GM23338 (cell line): ENCODE measurements around the gene PIEZO2. TPM values are rescaled to one million over a fixed set of nuclear protein-coding genes. Genes with fewer than 3 reads are reported as not detected.

Source experiments
- ATAC-seq: fragments of 200-7000 bp; cut with Tn5 transposase; 3 replicates; pipeline ENCODE4 v1.9.1; 2020
- DNase-seq: peaks from one replicate; pipeline ENCODE4 v3.0.0-alpha.2; 2015; ENCODE audit warnings: low spot score
- H2AFZ ChIP-seq: fragments of 200-600 bp; sonication (generic); 2 replicates; pipeline ENCODE4 v1.8.0; 2016; ENCODE audit warnings: antibody characterized with exemption, mild to moderate bottlenecking, moderate library complexity
- H3F3A ChIP-seq: fragments of 200-600 bp; sonication (generic); replicated peaks from 2 replicates; pipeline ENCODE4 v1.8.0; 2017; ENCODE audit warnings: antibody characterized with exemption, mixed run types, low read depth
- H3K27ac ChIP-seq: fragments of 200-600 bp; sonication (generic); 2 replicates; pipeline ENCODE4 v1.6.1; 2016; ENCODE audit warnings: low read depth
- H3K27me3 ChIP-seq: fragments of 200-600 bp; sonication (generic); 2 replicates; pipeline ENCODE4 v1.8.0; 2016; ENCODE audit warnings: mild to moderate bottlenecking, mixed run types, moderate library complexity; ENCODE audit not compliant: insufficient read depth
- H3K36me3 ChIP-seq: fragments of 200-600 bp; sonication (generic); 2 replicates; pipeline ENCODE4 v1.8.0; 2016; ENCODE audit warnings: mild to moderate bottlenecking; ENCODE audit not compliant: insufficient read depth
- H3K4me1 ChIP-seq: fragments of 200-600 bp; sonication (generic); 2 replicates; pipeline ENCODE4 v1.8.0; 2016; ENCODE audit warnings: mild to moderate bottlenecking, moderate library complexity; ENCODE audit not compliant: insufficient read depth
- H3K4me2 ChIP-seq: fragments of 200-600 bp; sonication (generic); 2 replicates; pipeline ENCODE4 v1.7.1; 2017; ENCODE audit warnings: mixed run types
- H3K4me3 ChIP-seq: fragments of 200-600 bp; sonication (generic); 2 replicates; pipeline ENCODE4 v1.6.1; 2016; ENCODE audit warnings: mixed run types
- H3K79me2 ChIP-seq: fragments of 200-600 bp; sonication (generic); replicated peaks from 2 replicates; pipeline ENCODE4 v1.8.0; 2017; ENCODE audit warnings: mild to moderate bottlenecking; ENCODE audit not compliant: insufficient read depth
- H3K9me2 ChIP-seq: fragments of 200-600 bp; sonication (generic); 2 replicates; pipeline ENCODE4 v1.8.0; 2017; ENCODE audit not compliant: insufficient read depth
- H4K20me1 ChIP-seq: fragments of 200-600 bp; sonication (generic); replicated peaks from 2 replicates; pipeline ENCODE4 v1.8.0; 2017; ENCODE audit warnings: mild to moderate bottlenecking; ENCODE audit not compliant: insufficient read depth
- H3K27ac Mint-ChIP-seq: 2 replicates; pipeline ENCODE4 v1.8.0; 2020; ENCODE audit warnings: inconsistent platforms, mild to moderate bottlenecking, moderate library complexity, mixed read lengths
- H3K27me3 Mint-ChIP-seq: 3 replicates; pipeline ENCODE4 v1.8.0; 2022; ENCODE audit warnings: low read depth, mild to moderate bottlenecking, moderate library complexity, mixed read lengths, inconsistent platforms; ENCODE audit not compliant: insufficient read depth, poor library complexity
- H3K36me3 Mint-ChIP-seq: 3 replicates; pipeline ENCODE4 v1.8.0; 2021; ENCODE audit warnings: low read depth, mild to moderate bottlenecking, inconsistent platforms, moderate library complexity, mixed read lengths
- H3K4me1 Mint-ChIP-seq: 3 replicates; pipeline ENCODE4 v1.8.0; 2020; ENCODE audit warnings: mild to moderate bottlenecking, inconsistent platforms, mixed read lengths
- H3K4me3 Mint-ChIP-seq: 3 replicates; pipeline ENCODE4 v1.8.0; 2021; ENCODE audit warnings: moderate library complexity, mild to moderate bottlenecking, inconsistent platforms, mixed read lengths
- H3K9me3 Mint-ChIP-seq: 3 replicates; pipeline ENCODE4 v1.8.0; 2020; ENCODE audit warnings: moderate library complexity, mild to moderate bottlenecking, inconsistent platforms, mixed read lengths
- CREB1 ChIP-seq: fragments of 250-450 bp; sonication (Bioruptor Pico); IDR thresholded peaks from 2 replicates; pipeline ENCODE4 v1.5.0; 2020; ENCODE audit warnings: low read depth, mild to moderate bottlenecking, moderate library complexity
- CTCF ChIP-seq, 2 experiments: fragments of 200-600 bp in 1 of 2; sonication (generic) in 1 of 2; conservative IDR thresholded peaks; 2 replicates each; pipeline versions ENCODE4 v1.5.1 to v1.6.1; 2016 to 2017; ENCODE audit warnings: antibody characterized with exemption in 2 of 2, low read depth in 2 of 2, mild to moderate bottlenecking in 2 of 2, moderate library complexity in 1 of 2
- ETS1 ChIP-seq: IDR thresholded peaks from 2 replicates; pipeline ENCODE4 v1.6.1; 2016; ENCODE audit warnings: antibody characterized with exemption
- EZH2 ChIP-seq: fragments of 200-600 bp; sonication (generic); IDR thresholded peaks from one replicate; pipeline ENCODE4 v1.8.0; 2017; ENCODE audit warnings: antibody characterized with exemption, mild to moderate bottlenecking, low read depth; ENCODE audit not compliant: unreplicated experiment
- EZH2phosphoT487 ChIP-seq: fragments of 200-600 bp; sonication (generic); IDR thresholded peaks from one replicate; pipeline ENCODE4 v1.8.1; 2018; ENCODE audit warnings: antibody characterized with exemption; ENCODE audit not compliant: unreplicated experiment
- JUNB ChIP-seq: IDR thresholded peaks from one replicate; pipeline ENCODE4 v1.6.1; 2016; ENCODE audit warnings: antibody characterized with exemption; ENCODE audit not compliant: unreplicated experiment
- NANOG ChIP-seq: IDR thresholded peaks from 2 replicates; pipeline ENCODE4 v1.6.1; 2016; ENCODE audit warnings: antibody characterized with exemption, borderline replicate concordance
- POLR2AphosphoS5 ChIP-seq: IDR thresholded peaks from 2 replicates; pipeline ENCODE4 v1.6.1; 2016; ENCODE audit warnings: antibody characterized with exemption, low read depth
- REST ChIP-seq: IDR thresholded peaks from one replicate; pipeline ENCODE4 v1.6.1; 2018; ENCODE audit warnings: antibody characterized with exemption; ENCODE audit not compliant: unreplicated experiment
- STAT1 ChIP-seq: IDR thresholded peaks from one replicate; pipeline ENCODE4 v1.6.1; 2016; ENCODE audit warnings: antibody characterized with exemption; ENCODE audit not compliant: unreplicated experiment
- ZNF114 ChIP-seq: fragments of 250-450 bp; sonication (Bioruptor Pico); IDR thresholded peaks from 2 replicates; pipeline ENCODE4 v1.5.0; 2020; ENCODE audit warnings: mild to moderate bottlenecking, moderate library complexity
- ZNF331 ChIP-seq: fragments of 250-450 bp; sonication (Bioruptor Pico); IDR thresholded peaks from 2 replicates; pipeline ENCODE4 v1.5.0; 2020; ENCODE audit warnings: low read depth, mild to moderate bottlenecking, moderate library complexity
- ZNF462 ChIP-seq: fragments of 250-450 bp; sonication (Bioruptor Pico); IDR thresholded peaks from 2 replicates; pipeline ENCODE4 v1.5.0; 2020; ENCODE audit warnings: mild to moderate bottlenecking, moderate library complexity
- polyA plus RNA-seq: library from polyadenylated mRNA; unstranded; fragments of >200 nt; fragmentation: Nextera tagmentation; extraction: Ambion mirVana; gene quantifications from 2 replicates; pipeline ENCODE4 v1.2.1, GENCODE V29; 2016
- total RNA-seq: library from RNA; depleted of rRNA; stranded (reverse); fragments of >200 nt; shearing (Covaris generic); gene quantifications from 2 replicates; pipeline ENCODE4 v1.2.3, GENCODE V29; 2014

Gene PIEZO2
- total and polyA plus RNA-seq, 2 experiments from 2014 or later = 4.8 to 8.2 TPM

GRCh38 chr18:10995550-10995949, 153.8 kb downstream of the PIEZO2 start:
- Histone ChIP-seq H3K27ac (no peak overlapping the region), H2AFZ (no peak overlapping the region), H3K27me3 (no peaks in the 10 kb centered on the region), H3K36me3 (peaks cover 7% of the 10 kb centered on the region; the same call in 1 of the 2 replicates), H3K79me2 (no peaks in the 10 kb centered on the region), H3K9me2 (no peaks in the 10 kb centered on the region), H3K4me1 (no peaks in the 10 kb centered on the region), H4K20me1 (no peaks in the 10 kb centered on the region), H3K4me2 (no peak overlapping the region), H3K4me3 (no peak overlapping the region), H3F3A (no peaks in the 10 kb centered on the region)
- TF ChIP-seq ZNF462 (CRISPR knock-in tag) (no peak), POLR2AphosphoS5 (no peak), ETS1 (no peak), EZH2phosphoT487 (no peak), REST (no peak), STAT1 (no peak), CREB1 (CRISPR knock-in tag) (no peak), EZH2 (no peak), ZNF331 (no peak), ZNF114 (no peak), JUNB (no peak), CTCF (conservative IDR thresholded peaks at IDR 0.05; ENCODE audit: low read depth in 2 of 2) (no peak), NANOG (no peak)
- Mint-ChIP-seq H3K27ac (no peak overlapping the region), H3K27me3 (no peaks in the 10 kb centered on the region), H3K4me3 (no peak overlapping the region), H3K36me3 (peaks cover 31% of the 10 kb centered on the region; the same call in 2 of the 3 replicates), H3K4me1 (no peaks in the 10 kb centered on the region), H3K9me3 (peaks cover 28% of the 10 kb centered on the region; the same call in 2 of the 3 replicates)
- DNase-seq (no peak), ATAC-seq (no peak)
